Liver (tissue), 9 donors: ENCODE results near the gene NR5A2. TPM values are rescaled to one million over a fixed set of nuclear protein-coding genes. Genes with fewer than 3 reads are reported as not detected.

Source experiments
- DNase-seq: peaks from one replicate; pipeline ENCODE4 v3.0.0-alpha.2; 2017; ENCODE audit warnings: low spot score
- H3K27ac ChIP-seq, 2 donors: one replicate each; pipeline ENCODE4 v1.7.0; 2013; ENCODE audit warnings: inconsistent platforms in 2 of 2, low read length in 2 of 2, control low read depth in 1 of 2, low read depth in 1 of 2, mild to moderate bottlenecking in 1 of 2
- H3K27me3 ChIP-seq, 4 donors: one replicate each; pipeline versions ENCODE4 v1.6.1 to v1.7.0; 2013; ENCODE audit warnings: low read length in 3 of 4, inconsistent platforms in 1 of 4, mild to moderate bottlenecking in 1 of 4, moderate library complexity in 1 of 4; ENCODE audit not compliant: control insufficient read depth in 4 of 4, insufficient read depth in 4 of 4
- H3K36me3 ChIP-seq, 4 donors: one replicate each; pipeline versions ENCODE4 v1.6.1 to v1.7.0; 2013; ENCODE audit warnings: low read length in 3 of 4, mild to moderate bottlenecking in 3 of 4, low read depth in 1 of 4, moderate library complexity in 1 of 4; ENCODE audit not compliant: control insufficient read depth in 4 of 4, insufficient read depth in 3 of 4
- H3K4me1 ChIP-seq, 4 donors: one replicate each; pipeline versions ENCODE4 v1.6.1 to v1.7.0; 2013; ENCODE audit warnings: low read length in 3 of 4, mild to moderate bottlenecking in 3 of 4, moderate library complexity in 1 of 4; ENCODE audit not compliant: control insufficient read depth in 4 of 4, insufficient read depth in 4 of 4
- H3K4me3 ChIP-seq, 3 donors: one replicate each; pipeline versions ENCODE4 v1.6.1 to v1.7.0; 2013; ENCODE audit warnings: low read length in 3 of 3, control low read depth in 1 of 3, low read depth in 1 of 3, mild to moderate bottlenecking in 1 of 3
- H3K9ac ChIP-seq, 2 donors: one replicate each; pipeline ENCODE4 v1.7.0; 2013; ENCODE audit warnings: low read length in 2 of 2, mild to moderate bottlenecking in 2 of 2, moderate library complexity in 2 of 2, control low read depth in 1 of 2, low read depth in 1 of 2
- H3K9me3 ChIP-seq, 4 donors: one replicate each; pipeline versions ENCODE4 v1.6.1 to v1.7.0; 2013; ENCODE audit warnings: low read length in 3 of 4; ENCODE audit not compliant: control insufficient read depth in 4 of 4
- EGR1 ChIP-seq, 2 donors: IDR thresholded peaks; 2 replicates each; pipeline ENCODE4 v1.6.1; 2016 to 2018; ENCODE audit warnings: antibody characterized with exemption in 2 of 2, low read depth in 2 of 2
- FOXA1 ChIP-seq: IDR thresholded peaks from 2 replicates; pipeline ENCODE4 v1.6.1; 2016; ENCODE audit warnings: antibody characterized with exemption
- FOXA2 ChIP-seq: IDR thresholded peaks from 2 replicates; pipeline ENCODE4 v1.6.1; 2016; ENCODE audit warnings: antibody characterized with exemption
- GABPA ChIP-seq, 2 donors: IDR thresholded peaks in 1 of 2; conservative IDR thresholded peaks in 1 of 2; 2 replicates each; pipeline ENCODE4 v1.6.1; 2016; ENCODE audit warnings: antibody characterized with exemption in 2 of 2, mild to moderate bottlenecking in 1 of 2, moderate library complexity in 1 of 2
- HNF4A ChIP-seq, 2 donors: conservative IDR thresholded peaks; 2 replicates each; pipeline ENCODE4 v1.6.1; 2016; ENCODE audit warnings: antibody characterized with exemption in 2 of 2, mild to moderate bottlenecking in 2 of 2
- HNF4G ChIP-seq: IDR thresholded peaks from 2 replicates; pipeline ENCODE4 v1.6.1; 2016; ENCODE audit warnings: antibody characterized with exemption
- JUND ChIP-seq, 2 donors: IDR thresholded peaks; 2 replicates each; pipeline ENCODE4 v1.6.1; 2016; ENCODE audit warnings: antibody characterized with exemption in 2 of 2
- MAX ChIP-seq: IDR thresholded peaks from 2 replicates; pipeline ENCODE4 v1.6.1; 2016; ENCODE audit warnings: antibody characterized with exemption
- NR2F2 ChIP-seq: IDR thresholded peaks from 2 replicates; pipeline ENCODE4 v1.6.1; 2016; ENCODE audit warnings: antibody characterized with exemption
- RAD21 ChIP-seq, 2 donors: IDR thresholded peaks; 2 replicates each; pipeline ENCODE4 v1.6.1; 2016; ENCODE audit warnings: antibody characterized with exemption in 2 of 2, mild to moderate bottlenecking in 2 of 2
- REST ChIP-seq: IDR thresholded peaks from 2 replicates; pipeline ENCODE4 v1.6.1; 2016; ENCODE audit warnings: antibody characterized with exemption, mild to moderate bottlenecking
- RXRA ChIP-seq, 2 donors: IDR thresholded peaks; 2 replicates each; pipeline ENCODE4 v1.6.1; 2017 to 2018; ENCODE audit warnings: antibody characterized with exemption in 2 of 2, mild to moderate bottlenecking in 1 of 2
- SP1 ChIP-seq: IDR thresholded peaks from 2 replicates; pipeline ENCODE4 v1.6.1; 2018; ENCODE audit warnings: antibody characterized with exemption, mild to moderate bottlenecking
- TAF1 ChIP-seq: conservative IDR thresholded peaks from 2 replicates; pipeline ENCODE4 v1.6.1; 2016; ENCODE audit warnings: antibody characterized with exemption, mild to moderate bottlenecking
- YY1 ChIP-seq: IDR thresholded peaks from 2 replicates; pipeline ENCODE4 v1.6.1; 2016; ENCODE audit warnings: antibody characterized with exemption, mild to moderate bottlenecking
- WGBS: extraction: QIAGEN DNeasy Blood & Tissue Kit; methylation state at CpG from one replicate; pipeline ENCODE4 v1.1.7; 2013; 5-methylcytosine and 5-hydroxymethylcytosine counted together
- polyA plus RNA-seq, 2 donors: library from polyadenylated mRNA; stranded (reverse) in 1 of 2; unstranded in 1 of 2; fragments of 200-250 nt in 1 of 2; fragments of >200 nt in 1 of 2; fragmentation: Nextera tagmentation in 1 of 2; extraction: Ambion mirVana in 1 of 2; gene quantifications; one replicate each; pipeline versions ENCODE4 v1.2.1 to v1.2.3, GENCODE V29; 2013 to 2015
- total RNA-seq, 2 donors: library from RNA; depleted of rRNA; stranded (reverse); fragments of >200 nt; gene quantifications; one replicate each; pipeline ENCODE4 v1.2.3, GENCODE V29; 2014
- TF ChIP-seq, protein P1 (sequence below): fragments of 150-350 bp; IDR thresholded peaks from 2 replicates; pipeline ENCODE4 v1.5.1; 2017; ENCODE audit warnings: improper control_type of control experiment, low read depth, low read length; ENCODE audit not compliant: missing input control
- TF ChIP-seq, protein P2 (sequence below): IDR thresholded peaks from 2 replicates; pipeline ENCODE4 v1.6.1; 2016; ENCODE audit warnings: antibody characterized with exemption
- TF ChIP-seq, protein P3 (sequence below): IDR thresholded peaks from 2 replicates; pipeline ENCODE4 v1.6.1; 2016; ENCODE audit warnings: antibody characterized with exemption
- donor health status: healthy.
- donor health status: healthy.
- donor health status: healthy.
- donor health status: healthy.
- donor health status: healthy.

The NR5A2 gene
- total and polyA plus RNA-seq, 4 donors = 10.0 to 37.5 (median 21.1) TPM

DNA sequence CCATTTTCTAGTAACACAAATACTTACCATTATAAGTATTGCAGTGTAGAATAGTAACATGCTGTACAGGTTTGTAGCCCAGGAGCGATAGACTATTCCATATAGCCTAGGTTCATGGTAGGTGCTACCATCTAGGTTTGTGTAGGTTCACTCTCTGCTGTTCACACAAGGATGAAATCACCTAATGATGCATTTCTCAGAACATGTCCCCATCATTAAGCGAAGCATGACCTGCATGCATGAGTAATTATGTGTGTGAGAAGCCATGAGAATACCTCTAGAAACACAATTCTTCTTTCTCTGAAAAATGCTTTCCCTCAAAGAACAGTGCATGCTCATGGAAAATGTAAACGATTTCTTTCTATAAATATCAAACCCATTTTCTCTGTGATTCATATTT lies 69.3 kb downstream of the NR5A2 start (continued):
- TF ChIP-seq, protein P1, sequence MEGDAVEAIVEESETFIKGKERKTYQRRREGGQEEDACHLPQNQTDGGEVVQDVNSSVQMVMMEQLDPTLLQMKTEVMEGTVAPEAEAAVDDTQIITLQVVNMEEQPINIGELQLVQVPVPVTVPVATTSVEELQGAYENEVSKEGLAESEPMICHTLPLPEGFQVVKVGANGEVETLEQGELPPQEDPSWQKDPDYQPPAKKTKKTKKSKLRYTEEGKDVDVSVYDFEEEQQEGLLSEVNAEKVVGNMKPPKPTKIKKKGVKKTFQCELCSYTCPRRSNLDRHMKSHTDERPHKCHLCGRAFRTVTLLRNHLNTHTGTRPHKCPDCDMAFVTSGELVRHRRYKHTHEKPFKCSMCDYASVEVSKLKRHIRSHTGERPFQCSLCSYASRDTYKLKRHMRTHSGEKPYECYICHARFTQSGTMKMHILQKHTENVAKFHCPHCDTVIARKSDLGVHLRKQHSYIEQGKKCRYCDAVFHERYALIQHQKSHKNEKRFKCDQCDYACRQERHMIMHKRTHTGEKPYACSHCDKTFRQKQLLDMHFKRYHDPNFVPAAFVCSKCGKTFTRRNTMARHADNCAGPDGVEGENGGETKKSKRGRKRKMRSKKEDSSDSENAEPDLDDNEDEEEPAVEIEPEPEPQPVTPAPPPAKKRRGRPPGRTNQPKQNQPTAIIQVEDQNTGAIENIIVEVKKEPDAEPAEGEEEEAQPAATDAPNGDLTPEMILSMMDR = no peak
- TF ChIP-seq RXRA (IDR thresholded peaks at IDR 0.05) = no peak
- no peak for TF ChIP-seq YY1
- no peak for TF ChIP-seq REST
- TF ChIP-seq RAD21 (IDR thresholded peaks at IDR 0.05) = no peak
- TF ChIP-seq FOXA2 = no peak

DNA sequence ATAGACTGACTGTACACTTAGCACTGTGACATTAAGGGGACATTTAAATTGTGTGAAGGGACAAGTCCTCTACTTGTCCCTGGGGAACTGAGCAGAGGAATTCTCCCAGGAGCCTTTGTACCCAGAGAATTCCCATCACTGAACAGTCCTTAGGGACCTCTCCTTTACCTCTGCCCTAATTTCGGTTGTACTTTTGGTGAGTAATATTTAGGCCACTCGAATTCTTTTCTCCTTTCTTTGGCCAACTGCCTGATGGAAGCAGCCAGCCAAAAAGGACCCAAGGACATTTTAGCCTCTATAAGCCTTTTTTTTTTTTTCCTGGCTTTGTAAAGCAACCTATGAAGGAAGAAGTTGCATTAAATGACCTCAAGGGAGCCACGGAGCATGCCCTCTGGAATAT lies 71.5 kb downstream of the NR5A2 start:
- H3K9me3 ChIP-seq = no peaks in the 10 kb centered on the region
- DNase-seq = no peak
- WGBS = 54% methylated on average over 3 of the region's 3 CpGs
- TF ChIP-seq, protein P2, sequence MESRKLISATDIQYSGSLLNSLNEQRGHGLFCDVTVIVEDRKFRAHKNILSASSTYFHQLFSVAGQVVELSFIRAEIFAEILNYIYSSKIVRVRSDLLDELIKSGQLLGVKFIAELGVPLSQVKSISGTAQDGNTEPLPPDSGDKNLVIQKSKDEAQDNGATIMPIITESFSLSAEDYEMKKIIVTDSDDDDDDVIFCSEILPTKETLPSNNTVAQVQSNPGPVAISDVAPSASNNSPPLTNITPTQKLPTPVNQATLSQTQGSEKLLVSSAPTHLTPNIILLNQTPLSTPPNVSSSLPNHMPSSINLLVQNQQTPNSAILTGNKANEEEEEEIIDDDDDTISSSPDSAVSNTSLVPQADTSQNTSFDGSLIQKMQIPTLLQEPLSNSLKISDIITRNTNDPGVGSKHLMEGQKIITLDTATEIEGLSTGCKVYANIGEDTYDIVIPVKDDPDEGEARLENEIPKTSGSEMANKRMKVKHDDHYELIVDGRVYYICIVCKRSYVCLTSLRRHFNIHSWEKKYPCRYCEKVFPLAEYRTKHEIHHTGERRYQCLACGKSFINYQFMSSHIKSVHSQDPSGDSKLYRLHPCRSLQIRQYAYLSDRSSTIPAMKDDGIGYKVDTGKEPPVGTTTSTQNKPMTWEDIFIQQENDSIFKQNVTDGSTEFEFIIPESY = no peak
- TF ChIP-seq GABPA (IDR thresholded peaks at IDR 0.05 in 1 of 2, conservative IDR thresholded peaks at IDR 0.05 in 1 of 2) (no peak), RAD21 (IDR thresholded peaks at IDR 0.05) (no peak), FOXA1 (no peak), MAX (no peak), NR2F2 (no peak), SP1 (no peak), FOXA2 (no peak), TAF1 (no peak), EGR1 (IDR thresholded peaks at IDR 0.05; ENCODE audit: low read depth in 2 of 2) (no peak), RXRA (IDR thresholded peaks at IDR 0.05) (no peak), HNF4A (conservative IDR thresholded peaks at IDR 0.05) (no peak), HNF4G (no peak), JUND (IDR thresholded peaks at IDR 0.05) (no peak), REST (no peak), YY1 (no peak)
- TF ChIP-seq, protein P3, sequence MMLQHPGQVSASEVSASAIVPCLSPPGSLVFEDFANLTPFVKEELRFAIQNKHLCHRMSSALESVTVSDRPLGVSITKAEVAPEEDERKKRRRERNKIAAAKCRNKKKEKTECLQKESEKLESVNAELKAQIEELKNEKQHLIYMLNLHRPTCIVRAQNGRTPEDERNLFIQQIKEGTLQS = no peak
- TF ChIP-seq, protein P1 = no peak
- H3K27me3 ChIP-seq = no peaks in the 10 kb centered on the region
- no peak overlapping the region for H3K27ac ChIP-seq
- peaks cover 0 to 4% (median 0%) of the 10 kb centered on the region in 4 donors for H3K4me1 ChIP-seq
- H3K36me3 ChIP-seq = peaks cover 0 to 6% (median 1%) of the 10 kb centered on the region in 4 donors
- no peak overlapping the region for H3K4me3 ChIP-seq
- no peak overlapping the region for H3K9ac ChIP-seq
